Measurements from ENCODE around the gene USP34.

Gene USP34

GRCh38 chr2:61291851-61292575 is 178.9 kb downstream of the USP34 start:
- no peak for DNase-seq

- DNase-seq = no peak
Measured at GRCh38 chr2:61288070-61288841, 182.6 kb downstream of the USP34 start.

GRCh38 chr2:61287254-61287653 is 183.6 kb downstream of the USP34 start:
- DNase-seq = no peak

- no peak for DNase-seq
Measured at GRCh38 chr2:61283443-61284160, 187.3 kb downstream of the USP34 start.

GRCh38 chr2:61282104-61282590 is 188.7 kb downstream of the USP34 start:
- no peak for DNase-seq

- no peak for DNase-seq
Measured at GRCh38 chr2:61281321-61281720, 189.6 kb downstream of the USP34 start.

GRCh38 chr2:61277756-61278155 is 193.1 kb downstream of the USP34 start:
- no peak for DNase-seq

GRCh38 chr2:61275575-61276184 is 195.2 kb downstream of the USP34 start:
- no peak for DNase-seq

- no peak for DNase-seq
Measured at GRCh38 chr2:61272421-61273070, 198.3 kb downstream of the USP34 start.

GRCh38 chr2:61268249-61268648 is 202.6 kb downstream of the USP34 start:
- no peak for DNase-seq

GRCh38 chr2:61266632-61267505 is 204.0 kb downstream of the USP34 start:
- no peak for DNase-seq

- DNase-seq = no peak
Measured at GRCh38 chr2:61263830-61264229, 207.1 kb downstream of the USP34 start.

- no peak for DNase-seq
Measured at GRCh38 chr2:61262699-61263098, 208.2 kb downstream of the USP34 start.

GRCh38 chr2:61257446-61257845 is 213.4 kb downstream of the USP34 start:
- DNase-seq = no peak

GRCh38 chr2:61255580-61256437 is 215.1 kb downstream of the USP34 start:
- no peak for DNase-seq

GRCh38 chr2:61254536-61254935 is 216.4 kb downstream of the USP34 start:
- DNase-seq = no peak

GRCh38 chr2:61253136-61253535 is 217.8 kb downstream of the USP34 start:
- DNase-seq = no peak

GRCh38 chr2:61252031-61252430 is 218.9 kb downstream of the USP34 start:
- no peak for DNase-seq

GRCh38 chr2:61249521-61250071 is 221.3 kb downstream of the USP34 start:
- no peak for DNase-seq

GRCh38 chr2:61247204-61247812 is 223.6 kb downstream of the USP34 start:
- DNase-seq = no peak
